Neural cell (in vitro differentiated cells): ENCODE data around the gene ATP13A2. TPM values are rescaled to one million over a fixed set of nuclear protein-coding genes. Genes with fewer than 3 reads are reported as not detected.

Experiments used
- H2AFZ ChIP-seq: fragments of 200-600, 300-800 bp; sonication (generic), shearing (Covaris generic); 2 replicates; pipeline ENCODE4 v1.6.0; 2014; ENCODE audit warnings: low read depth, mild to moderate bottlenecking, antibody characterized with exemption, low read length, moderate library complexity
- H3F3A ChIP-seq: fragments of 200-600 bp; shearing (Covaris generic); 2 replicates; pipeline ENCODE4 v1.6.1; 2016; ENCODE audit warnings: mild to moderate bottlenecking, moderate library complexity, mixed read lengths, antibody characterized with exemption, low read length; ENCODE audit not compliant: insufficient read depth, poor library complexity, severe bottlenecking
- H3K27ac ChIP-seq: fragments of 200-600, 300-800 bp; sonication (generic), shearing (Covaris generic); 2 replicates; pipeline ENCODE4 v1.5.1; 2014; ENCODE audit warnings: mild to moderate bottlenecking, low read length, moderate library complexity
- H3K27me3 ChIP-seq: fragments of 300-800, 200-600 bp; sonication (generic), shearing (Covaris generic); 2 replicates; pipeline ENCODE4 v1.6.0; 2014; ENCODE audit warnings: mild to moderate bottlenecking, low read depth, low read length, moderate library complexity; ENCODE audit not compliant: insufficient read depth
- H3K36me3 ChIP-seq: fragments of 300-800, 200-600 bp; sonication (generic), shearing (Covaris generic); 2 replicates; pipeline ENCODE4 v1.5.1; 2014; ENCODE audit warnings: mild to moderate bottlenecking, antibody characterized with exemption, low read length, moderate library complexity; ENCODE audit not compliant: insufficient read depth
- H3K4me2 ChIP-seq: fragments of 300-800, 200-600 bp; sonication (generic), shearing (Covaris generic); 2 replicates; pipeline ENCODE4 v1.6.0; 2014; ENCODE audit warnings: mild to moderate bottlenecking, low read length
- H3K4me3 ChIP-seq: fragments of 300-800, 200-600 bp; sonication (generic), shearing (Covaris generic); 2 replicates; pipeline ENCODE4 v1.5.1; 2014; ENCODE audit warnings: mild to moderate bottlenecking, low read length, moderate library complexity
- H3K79me2 ChIP-seq: fragments of 200-600 bp; shearing (Covaris generic); replicated peaks from 2 replicates; pipeline ENCODE4 v1.6.0; 2014; ENCODE audit warnings: mild to moderate bottlenecking, low read length, moderate library complexity; ENCODE audit not compliant: insufficient read depth
- H3K9ac ChIP-seq: fragments of 300-800, 200-600 bp; sonication (generic), shearing (Covaris generic); 2 replicates; pipeline ENCODE4 v1.6.1; 2016; ENCODE audit warnings: mild to moderate bottlenecking, low read length, mixed read lengths
- H3K9me2 ChIP-seq: fragments of 200-600 bp; shearing (Covaris generic); 2 replicates; pipeline ENCODE4 v1.6.1; 2016; ENCODE audit warnings: mild to moderate bottlenecking, low read length, mixed read lengths; ENCODE audit not compliant: insufficient read depth
- H3K9me3 ChIP-seq: fragments of 200-600, 300-800 bp; sonication (generic), shearing (Covaris generic); 2 replicates; pipeline ENCODE4 v1.6.1; 2016; ENCODE audit warnings: mild to moderate bottlenecking, mixed run types, low read length, moderate library complexity, mixed read lengths
- H4K20me1 ChIP-seq: fragments of 200-600 bp; shearing (Covaris generic); 2 replicates; pipeline ENCODE4 v1.6.1; 2016; ENCODE audit warnings: mild to moderate bottlenecking, mixed run types; ENCODE audit not compliant: insufficient read depth
- CTCF ChIP-seq: fragments of 450-650 bp; IDR thresholded peaks from 2 replicates; pipeline ENCODE4 v1.5.1; 2014; ENCODE audit warnings: antibody characterized with exemption, mild to moderate bottlenecking, moderate library complexity; ENCODE audit not compliant: poor library complexity, severe bottlenecking
- EP300 ChIP-seq: fragments of 450-650 bp; conservative IDR thresholded peaks from 2 replicates; pipeline ENCODE4 v1.6.1; 2014; ENCODE audit warnings: antibody characterized with exemption, mild to moderate bottlenecking, moderate library complexity; ENCODE audit not compliant: poor library complexity, severe bottlenecking
- EZH2 ChIP-seq: fragments of 200-600, 300-800 bp; shearing (Covaris generic), sonication (generic); IDR thresholded peaks from 2 replicates; pipeline ENCODE4 v1.6.1; 2014; ENCODE audit warnings: antibody characterized with exemption, low read length, borderline replicate concordance, mild to moderate bottlenecking; ENCODE audit not compliant: insufficient read depth, poor library complexity, severe bottlenecking
- MXI1 ChIP-seq: fragments of 450-650 bp; conservative IDR thresholded peaks from 2 replicates; pipeline ENCODE4 v1.6.1; 2014; ENCODE audit warnings: antibody characterized with exemption, mild to moderate bottlenecking; ENCODE audit not compliant: poor library complexity, severe bottlenecking
- POLR2AphosphoS5 ChIP-seq: IDR thresholded peaks from 2 replicates; pipeline ENCODE4 v1.6.1; 2012
- RAD21 ChIP-seq: fragments of 450-650 bp; conservative IDR thresholded peaks from 2 replicates; pipeline ENCODE4 v1.6.1; 2014; ENCODE audit warnings: antibody characterized with exemption, mild to moderate bottlenecking, moderate library complexity
- REST ChIP-seq: IDR thresholded peaks from 2 replicates; pipeline ENCODE4 v1.6.1; 2012; ENCODE audit warnings: borderline replicate concordance
- SMC3 ChIP-seq: fragments of 450-650 bp; conservative IDR thresholded peaks from 2 replicates; pipeline ENCODE4 v1.6.1; 2014; ENCODE audit warnings: antibody characterized with exemption, mild to moderate bottlenecking, moderate library complexity; ENCODE audit not compliant: poor library complexity
- TAF1 ChIP-seq: IDR thresholded peaks from 2 replicates; pipeline ENCODE4 v1.6.1; 2012; ENCODE audit warnings: low read depth
- polyA plus RNA-seq: library from polyadenylated mRNA; depleted of rRNA; stranded (reverse); fragments of >200 nt; gene quantifications from 2 replicates; pipeline ENCODE4 v1.2.3, GENCODE V29; 2014

Gene ATP13A2
- polyA plus RNA-seq, 1 donor from 2014 or later, result 43.3 TPM

GRCh38 chr1:16980473-16981268 is 31.1 kb downstream of the ATP13A2 start, which contains the start of gene MFAP2:
MFAP2 (minus strand) TSS chr1:16980620; CDS start chr1:16978273, 2,347 bp downstream.
- Histone ChIP-seq H3K4me2 (peak within 1 kb of the TSS; percentile 52), H3K36me3 (no peaks in the 10 kb centered on the region), H3K27me3 (peaks cover 4% of the 10 kb centered on the region), H2AFZ (peak within 1 kb of the TSS; percentile 27), H3K4me3 (peak within 1 kb of the TSS; percentile 74), H3K9ac (peak within 1 kb of the TSS; percentile 70), H4K20me1 (no peaks in the 10 kb centered on the region), H3K27ac (no peak within 1 kb of the TSS), H3K79me2 (peaks cover 4% of the 10 kb centered on the region), H3K9me2 (no peaks in the 10 kb centered on the region), H3F3A (no peaks in the 10 kb centered on the region), H3K9me3 (no peaks in the 10 kb centered on the region)
- TF ChIP-seq MXI1 (peak; percentile 36), CTCF (no peak)

GRCh38 chr1:16979475-16980327 is 32.0 kb downstream of the ATP13A2 start:
- no peaks in the 10 kb centered on the region for H3F3A ChIP-seq
- no peak overlapping the region for H3K27ac ChIP-seq
- H3K79me2 ChIP-seq, result peaks cover 4% of the 10 kb centered on the region
- peak overlapping the region; percentile 70 for H3K9ac ChIP-seq
- peak overlapping the region; percentile 74 for H3K4me3 ChIP-seq
- no peak for TF ChIP-seq CTCF
- TF ChIP-seq MXI1, result no peak
- no peak for TF ChIP-seq SMC3
- no peak for TF ChIP-seq EZH2
- TF ChIP-seq TAF1, result no peak
- TF ChIP-seq EP300, result no peak
- TF ChIP-seq POLR2AphosphoS5, result no peak
- no peak for TF ChIP-seq REST
- no peak for TF ChIP-seq RAD21
- no peaks in the 10 kb centered on the region for H3K36me3 ChIP-seq
- H3K9me3 ChIP-seq, result no peaks in the 10 kb centered on the region
- H3K27me3 ChIP-seq, result peaks cover 4% of the 10 kb centered on the region
- no peaks in the 10 kb centered on the region for H3K9me2 ChIP-seq
- peak overlapping the region; percentile 27 for H2AFZ ChIP-seq
- peak overlapping the region; percentile 52 for H3K4me2 ChIP-seq
- no peaks in the 10 kb centered on the region for H4K20me1 ChIP-seq
